Omental fat pad (tissue), 4 donors: ENCODE results near the gene CCL11. TPM values are rescaled to one million over a fixed set of nuclear protein-coding genes. Genes with fewer than 3 reads are reported as not detected.

Source experiments
- ATAC-seq: fragments of 150-250 bp; one replicate; pipeline ENCODE4 v1.9.1; 2016; ENCODE audit warnings: mild to moderate bottlenecking, moderate library complexity; ENCODE audit not compliant: low FRiP score
- DNase-seq: peaks from one replicate; pipeline ENCODE4 v3.0.0-alpha.2; 2019; ENCODE audit warnings: low spot score
- total RNA-seq, 4 donors: library from RNA; depleted of rRNA; stranded (reverse); fragments of >200 nt; gene quantifications; one replicate each; pipeline ENCODE4 v1.1.0, GENCODE V29; 2016
- TF ChIP-seq, protein P1 (sequence below), 3 donors: fragments of 450-650 bp; IDR thresholded peaks; one replicate each; pipeline ENCODE4 v1.5.1; 2016 to 2017; ENCODE audit warnings: antibody characterized with exemption in 3 of 3, mild to moderate bottlenecking in 3 of 3, moderate library complexity in 2 of 3

Gene CCL11
- total RNA-seq, 4 donors from 2014 or later: 3.3 to 37.2 TPM; not detected in 2

- ATAC-seq: peak; percentile 52
- TF ChIP-seq, protein P1, sequence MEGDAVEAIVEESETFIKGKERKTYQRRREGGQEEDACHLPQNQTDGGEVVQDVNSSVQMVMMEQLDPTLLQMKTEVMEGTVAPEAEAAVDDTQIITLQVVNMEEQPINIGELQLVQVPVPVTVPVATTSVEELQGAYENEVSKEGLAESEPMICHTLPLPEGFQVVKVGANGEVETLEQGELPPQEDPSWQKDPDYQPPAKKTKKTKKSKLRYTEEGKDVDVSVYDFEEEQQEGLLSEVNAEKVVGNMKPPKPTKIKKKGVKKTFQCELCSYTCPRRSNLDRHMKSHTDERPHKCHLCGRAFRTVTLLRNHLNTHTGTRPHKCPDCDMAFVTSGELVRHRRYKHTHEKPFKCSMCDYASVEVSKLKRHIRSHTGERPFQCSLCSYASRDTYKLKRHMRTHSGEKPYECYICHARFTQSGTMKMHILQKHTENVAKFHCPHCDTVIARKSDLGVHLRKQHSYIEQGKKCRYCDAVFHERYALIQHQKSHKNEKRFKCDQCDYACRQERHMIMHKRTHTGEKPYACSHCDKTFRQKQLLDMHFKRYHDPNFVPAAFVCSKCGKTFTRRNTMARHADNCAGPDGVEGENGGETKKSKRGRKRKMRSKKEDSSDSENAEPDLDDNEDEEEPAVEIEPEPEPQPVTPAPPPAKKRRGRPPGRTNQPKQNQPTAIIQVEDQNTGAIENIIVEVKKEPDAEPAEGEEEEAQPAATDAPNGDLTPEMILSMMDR (IDR thresholded peaks at IDR 0.05): no peak
- DNase-seq: no peak
These were observed 33.5 kb upstream of the CCL11 start for GRCh38 chr17:34252095-34252443.

- DNase-seq (peak; percentile 85), ATAC-seq (peak; percentile 65)
- TF ChIP-seq, protein P1 (IDR thresholded peaks at IDR 0.05): no peak
These were observed 33.0 kb upstream of the CCL11 start for GRCh38 chr17:34252444-34253138.

DNA sequence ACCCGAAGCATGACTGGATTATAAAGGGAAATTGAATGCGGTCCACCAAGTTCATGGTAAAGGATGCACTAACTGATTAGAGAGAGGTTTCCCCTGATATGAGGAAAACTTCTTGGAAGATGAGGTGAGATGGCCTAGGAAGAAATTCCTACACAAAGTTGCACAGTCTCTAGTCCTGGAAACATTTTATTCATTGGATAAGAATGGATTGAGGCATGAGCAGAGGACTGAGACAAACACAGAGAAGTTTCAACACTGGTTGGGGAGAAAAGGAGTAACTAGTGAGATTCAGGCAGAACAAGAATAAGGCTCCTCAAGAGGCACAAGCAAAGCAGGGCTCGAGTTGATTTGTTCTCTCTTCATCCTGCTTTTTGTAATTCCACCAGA lies 32.4 kb upstream of the CCL11 start:
- TF ChIP-seq, protein P1 (IDR thresholded peaks at IDR 0.05): no peak
- DNase-seq (no peak), ATAC-seq (no peak)

GRCh38 chr17:34254146-34254545 lies 31.4 kb upstream of the CCL11 start:
- TF ChIP-seq, protein P1 (IDR thresholded peaks at IDR 0.05): no peak
- DNase-seq (no peak), ATAC-seq (peak; percentile 23)

DNA sequence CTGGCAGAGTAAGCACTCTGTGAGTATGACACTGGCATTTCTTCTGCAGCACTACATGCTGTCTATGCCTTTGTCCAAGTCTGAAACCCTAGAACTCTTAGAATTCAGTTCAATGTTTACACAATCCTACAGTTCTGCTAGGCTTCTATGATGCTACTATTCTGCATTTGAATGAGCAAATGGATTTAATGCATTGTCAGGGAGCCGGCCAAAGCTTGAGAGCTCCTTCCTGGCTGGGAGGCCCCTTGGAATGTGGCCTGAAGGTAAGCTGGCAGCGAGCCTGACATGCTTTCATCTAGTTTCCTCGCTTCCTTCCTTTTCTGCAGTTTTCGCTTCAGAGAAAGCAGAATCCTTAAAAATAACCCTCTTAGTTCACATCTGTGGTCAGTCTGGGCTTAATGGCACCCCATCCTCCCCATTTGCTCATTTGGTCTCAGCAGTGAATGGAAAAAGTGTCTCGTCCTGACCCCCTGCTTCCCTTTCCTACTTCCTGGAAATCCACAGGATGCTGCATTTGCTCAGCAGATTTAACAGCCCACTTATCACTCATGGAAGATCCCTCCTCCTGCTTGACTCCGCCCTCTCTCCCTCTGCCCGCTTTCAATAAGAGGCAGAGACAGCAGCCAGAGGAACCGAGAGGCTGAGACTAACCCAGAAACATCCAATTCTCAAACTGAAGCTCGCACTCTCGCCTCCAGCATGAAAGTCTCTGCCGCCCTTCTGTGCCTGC lies 30.7 kb upstream of the CCL11 start, which contains the start of gene CCL2:
Gene CCL2 (plus strand): TSS at position 635 of the 730 bp plus-strand sequence. CDS start 65 bp downstream, at position 700.
- DNase-seq (no peak), ATAC-seq (peak; percentile 44)
- TF ChIP-seq, protein P1 (IDR thresholded peaks at IDR 0.05): no peak

GRCh38 chr17:34255381-34255732 lies 30.2 kb upstream of the CCL11 start:
- ATAC-seq (no peak), DNase-seq (no peak)
- TF ChIP-seq, protein P1 (IDR thresholded peaks at IDR 0.05): no peak

DNA sequence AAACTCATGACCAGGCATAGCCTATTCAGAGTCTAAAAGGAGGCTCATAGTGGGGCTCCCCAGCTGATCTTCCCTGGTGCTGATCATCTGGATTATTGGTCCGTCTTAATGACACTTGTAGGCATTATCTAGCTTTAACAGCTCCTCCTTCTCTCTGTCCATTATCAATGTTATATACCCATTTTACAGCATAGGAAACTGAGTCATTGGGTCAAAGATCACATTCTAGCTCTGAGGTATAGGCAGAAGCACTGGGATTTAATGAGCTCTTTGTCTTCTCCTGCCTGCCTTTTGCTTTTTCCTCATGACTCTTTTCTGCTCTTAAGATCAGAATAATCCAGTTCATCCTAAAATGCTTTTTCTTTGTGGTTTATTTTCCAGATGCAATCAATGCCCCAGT lies 29.7 kb upstream of the CCL11 start:
- TF ChIP-seq, protein P1 (IDR thresholded peaks at IDR 0.05): no peak
- no peak for DNase-seq
- ATAC-seq: no peak
